ENCODE measurements around the gene RASA3. TPM values are rescaled to one million over a fixed set of nuclear protein-coding genes. Genes with fewer than 3 reads are reported as not detected.

RASA3 gene
- total RNA-seq, 1 experiment from 2014 or later: 58.6 TPM

Other genes starting within 250 kb of the RASA3 start
- 0.11 and 0.13 TPM in 2 replicates for gene C13orf46, start 158.5 kb downstream of the RASA3 start, total RNA-seq (2014; rRNA removed)
- gene CFAP97D2, start 46.6 kb upstream of the RASA3 start, total RNA-seq (2014; rRNA removed): not detected in 2 replicates
- gene CDC16, start 102.3 kb upstream of the RASA3 start, total RNA-seq (2014; rRNA removed): 41.3 and 44.7 TPM in 2 replicates
- 24.2 and 30.2 TPM in 2 replicates for gene UPF3A, start 149.0 kb upstream of the RASA3 start, total RNA-seq (2014; rRNA removed)
- gene CHAMP1, start 181.9 kb upstream of the RASA3 start, total RNA-seq (2014; rRNA removed): 33.8 and 34.4 TPM in 2 replicates